ENCODE results near the gene CREB5. TPM values are rescaled to one million over a fixed set of nuclear protein-coding genes. Genes with fewer than 3 reads are reported as not detected.

The CREB5 gene
- total RNA-seq, 4 donors from 2014 or later = 6.6 to 18.6 (median 12.6) TPM

GRCh38 chr7:28505867-28506266 lies 93.5 kb downstream of the CREB5 start:
- Histone ChIP-seq H3K4me3 (no peak overlapping the region), H3K27ac (replicated peaks in 1 of 4) (no peak overlapping the region), H3K9me3 (no peaks in the 10 kb centered on the region), H3K4me1 (no peaks in the 10 kb centered on the region), H3K27me3 (no peaks in the 10 kb centered on the region), H3K36me3 (no peaks in the 10 kb centered on the region)
- no peak for DNase-seq (ENCODE audit: extremely low spot score)
- intact Hi-C loops (cut with DNase I) = no loop called here
- TF ChIP-seq EP300 (IDR thresholded peaks at IDR 0.05) (no peak), CTCF (IDR thresholded peaks at IDR 0.05) (no peak), POLR2A (IDR thresholded peaks at IDR 0.05; ENCODE audit: low read depth) (no peak)
- 76% methylated on average over 3 of the region's 3 CpGs for WGBS

GRCh38 chr7:28507525-28508282 lies 95.4 kb downstream of the CREB5 start:
- no peak for TF ChIP-seq POLR2A (IDR thresholded peaks at IDR 0.05; ENCODE audit: low read depth)
- no peak for TF ChIP-seq POLR2AphosphoS5 (IDR thresholded peaks at IDR 0.05)
- TF ChIP-seq CTCF (IDR thresholded peaks at IDR 0.05) = no peak
- TF ChIP-seq EP300 (IDR thresholded peaks at IDR 0.05) = no peak
- H3K27ac ChIP-seq (replicated peaks in 1 of 4) = no peak overlapping the region
- no peaks in the 10 kb centered on the region for H3K36me3 ChIP-seq
- H3K9me3 ChIP-seq = no peaks in the 10 kb centered on the region
- H3K27me3 ChIP-seq = no peaks in the 10 kb centered on the region
- WGBS = 91% methylated on average over 11 of the region's 11 CpGs
- no peak for DNase-seq (ENCODE audit: extremely low spot score)
- H3K4me1 ChIP-seq = no peaks in the 10 kb centered on the region
- H3K4me3 ChIP-seq = no peak overlapping the region
- intact Hi-C loops (cut with DNase I) = no loop called here

GRCh38 chr7:28509251-28510025 lies 97.1 kb downstream of the CREB5 start:
- intact Hi-C loops (cut with DNase I) = no loop called here
- no peaks in the 10 kb centered on the region for H3K9me3 ChIP-seq
- no peaks in the 10 kb centered on the region for H3K36me3 ChIP-seq
- 70% methylated on average over 12 of the region's 12 CpGs for WGBS
- no peak overlapping the region for H3K4me3 ChIP-seq
- no peak overlapping the region for H3K27ac ChIP-seq (replicated peaks in 1 of 4)
- no peak for DNase-seq (ENCODE audit: extremely low spot score)
- no peaks in the 10 kb centered on the region for H3K4me1 ChIP-seq
- H3K27me3 ChIP-seq = no peaks in the 10 kb centered on the region
- no peak for TF ChIP-seq POLR2A (IDR thresholded peaks at IDR 0.05; ENCODE audit: low read depth)
- no peak for TF ChIP-seq CTCF (IDR thresholded peaks at IDR 0.05)
- no peak for TF ChIP-seq EP300 (IDR thresholded peaks at IDR 0.05)
- TF ChIP-seq POLR2AphosphoS5 (IDR thresholded peaks at IDR 0.05) = no peak

GRCh38 chr7:28510026-28510369 lies 97.7 kb downstream of the CREB5 start:
- H3K27ac ChIP-seq (replicated peaks in 1 of 4) = no peak overlapping the region
- TF ChIP-seq CTCF (IDR thresholded peaks at IDR 0.05) = no peak
- no peak for TF ChIP-seq EP300 (IDR thresholded peaks at IDR 0.05)
- no peak for TF ChIP-seq POLR2AphosphoS5 (IDR thresholded peaks at IDR 0.05)
- TF ChIP-seq POLR2A (IDR thresholded peaks at IDR 0.05; ENCODE audit: low read depth) = no peak
- WGBS = 77% methylated on average over 2 of the region's 2 CpGs
- no peaks in the 10 kb centered on the region for H3K36me3 ChIP-seq
- no peak for DNase-seq (ENCODE audit: extremely low spot score)
- no peaks in the 10 kb centered on the region for H3K27me3 ChIP-seq
- no peaks in the 10 kb centered on the region for H3K4me1 ChIP-seq
- H3K4me3 ChIP-seq = no peak overlapping the region
- intact Hi-C loops (cut with DNase I) = no loop called here
- no peaks in the 10 kb centered on the region for H3K9me3 ChIP-seq

Data from esophagus muscularis mucosa (tissue), 4 donors.